ENCODE data around the gene F2. TPM values are rescaled to one million over a fixed set of nuclear protein-coding genes. Genes with fewer than 3 reads are reported as not detected.

Gene F2
- total and polyA plus RNA-seq, 2 donors (not counting 1 experiment from before 2014, with no cell fraction given), result not detected

DNA sequence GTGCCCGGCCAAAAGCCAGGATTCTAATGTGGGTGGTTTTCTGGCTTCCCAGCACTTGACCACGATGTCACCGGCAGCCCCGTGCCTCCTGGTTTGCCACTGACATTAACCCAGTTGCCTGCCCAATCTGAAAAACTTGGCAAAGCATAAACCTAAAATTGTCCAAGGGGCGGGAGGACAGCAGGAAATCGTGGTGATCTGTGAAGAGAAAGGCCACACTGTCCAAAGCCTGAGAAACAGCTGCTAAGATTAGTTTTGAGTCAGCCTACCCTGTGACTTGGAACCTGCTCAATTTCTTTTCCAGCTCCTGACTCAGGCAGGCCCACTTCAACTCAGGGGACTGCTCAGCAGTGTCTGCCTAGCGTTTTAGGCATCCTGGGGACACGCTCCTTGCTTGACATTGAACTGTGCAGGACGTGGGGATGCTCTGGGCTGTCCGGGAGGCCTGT, 8.2 kb upstream of the F2 start:
- DNase-seq, result no peak
- WGBS (ENCODE audit: insufficient coverage), result 95% methylated on average over 8 of the region's 10 CpGs
- no peak overlapping the region for H3K4me2 ChIP-seq (replicated peaks; ENCODE audit: low read depth, low read length, poor library complexity, severe bottlenecking)
- peaks cover 1 to 19% of the 10 kb centered on the region in 2 experiments for H3K36me3 ChIP-seq (replicated peaks in 1 of 2; ENCODE audit: control extremely low read depth in 1 of 2, control insufficient read depth in 1 of 2, extremely low read depth in 1 of 2, insufficient read depth in 2 of 2, low read length in 1 of 2)
- H3K9ac ChIP-seq (ENCODE audit: low read length), result no peak overlapping the region
- ChIA-PET POLR2A (no interaction called here), CTCF (no interaction called here)
- H3K4me1 ChIP-seq (ENCODE audit: control insufficient read depth in 2 of 2, insufficient read depth in 2 of 2, low read length in 2 of 2), result no peaks in the 10 kb centered on the region
- Mint-ChIP-seq H3K9me3 (ENCODE audit: insufficient read depth) (no peaks in the 10 kb centered on the region), H3K27ac (no peak overlapping the region), H3K4me3 (no peak overlapping the region), H3K4me1 (no peaks in the 10 kb centered on the region), H3K27me3 (no peaks in the 10 kb centered on the region)
- H3K27ac ChIP-seq (ENCODE audit: low read length in 2 of 2), result no peak overlapping the region
- no peak for ATAC-seq (ENCODE audit: low read depth)
- H3K4me3 ChIP-seq (ENCODE audit: control extremely low read depth in 1 of 5, extremely low read depth in 1 of 5, insufficient read depth in 1 of 5, low read depth in 2 of 5, low read length in 4 of 5), result no peak overlapping the region
- no peak overlapping the region for H2AFZ ChIP-seq (ENCODE audit: insufficient read depth, low read depth, low read length, poor library complexity, severe bottlenecking)
- TF ChIP-seq, protein P1, sequence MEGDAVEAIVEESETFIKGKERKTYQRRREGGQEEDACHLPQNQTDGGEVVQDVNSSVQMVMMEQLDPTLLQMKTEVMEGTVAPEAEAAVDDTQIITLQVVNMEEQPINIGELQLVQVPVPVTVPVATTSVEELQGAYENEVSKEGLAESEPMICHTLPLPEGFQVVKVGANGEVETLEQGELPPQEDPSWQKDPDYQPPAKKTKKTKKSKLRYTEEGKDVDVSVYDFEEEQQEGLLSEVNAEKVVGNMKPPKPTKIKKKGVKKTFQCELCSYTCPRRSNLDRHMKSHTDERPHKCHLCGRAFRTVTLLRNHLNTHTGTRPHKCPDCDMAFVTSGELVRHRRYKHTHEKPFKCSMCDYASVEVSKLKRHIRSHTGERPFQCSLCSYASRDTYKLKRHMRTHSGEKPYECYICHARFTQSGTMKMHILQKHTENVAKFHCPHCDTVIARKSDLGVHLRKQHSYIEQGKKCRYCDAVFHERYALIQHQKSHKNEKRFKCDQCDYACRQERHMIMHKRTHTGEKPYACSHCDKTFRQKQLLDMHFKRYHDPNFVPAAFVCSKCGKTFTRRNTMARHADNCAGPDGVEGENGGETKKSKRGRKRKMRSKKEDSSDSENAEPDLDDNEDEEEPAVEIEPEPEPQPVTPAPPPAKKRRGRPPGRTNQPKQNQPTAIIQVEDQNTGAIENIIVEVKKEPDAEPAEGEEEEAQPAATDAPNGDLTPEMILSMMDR (IDR thresholded peaks at IDR 0.05), result no peak
- no peak for TF ChIP-seq EZH2 (IDR thresholded peaks at IDR 0.05; ENCODE audit: borderline replicate concordance, insufficient read depth, low read depth, low read length, poor library complexity, severe bottlenecking)
- intact Hi-C loops (cut with micrococcal nuclease), result no loop called here
- H4K20me1 ChIP-seq (ENCODE audit: control insufficient read depth, insufficient read depth, low read length, poor library complexity, severe bottlenecking), result no peaks in the 10 kb centered on the region
- peaks cover 3% of the 10 kb centered on the region for H3K79me2 ChIP-seq (ENCODE audit: control insufficient read depth, insufficient read depth, low read length)
- H3K9me3 ChIP-seq (ENCODE audit: control extremely low read depth in 1 of 3, control insufficient read depth in 2 of 3, insufficient read depth in 1 of 3, low read length in 2 of 3), result no peaks in the 10 kb centered on the region
- no peaks in the 10 kb centered on the region for H3K27me3 ChIP-seq (replicated peaks in 1 of 4; ENCODE audit: control extremely low read depth in 1 of 4, control insufficient read depth in 3 of 4, insufficient read depth in 4 of 4, low read length in 3 of 4)

DNA sequence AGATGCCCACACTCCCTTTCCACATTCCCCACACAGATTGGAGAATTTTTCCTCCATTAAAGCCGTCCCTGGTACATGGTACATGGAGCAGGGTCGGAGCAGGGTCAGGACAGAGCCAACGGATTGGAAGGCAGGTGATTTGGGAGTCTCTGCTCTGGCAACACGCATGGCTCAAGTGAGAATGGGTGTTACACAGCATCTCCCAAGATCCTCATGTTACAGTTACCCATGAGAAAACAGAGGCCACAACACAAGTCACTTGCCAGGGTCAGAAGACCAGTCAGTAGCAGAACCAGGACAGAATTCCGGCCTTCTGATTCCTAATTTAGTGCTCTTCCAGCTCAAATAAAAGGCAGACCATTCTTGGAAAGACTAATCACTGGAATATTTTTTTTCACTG, 7.7 kb upstream of the F2 start:
- Histone ChIP-seq H3K27me3 (replicated peaks in 1 of 4; ENCODE audit: control extremely low read depth in 1 of 4, control insufficient read depth in 3 of 4, insufficient read depth in 4 of 4, low read length in 3 of 4) (no peaks in the 10 kb centered on the region), H3K27ac (ENCODE audit: low read length in 2 of 2) (no peak overlapping the region), H3K4me2 (replicated peaks; ENCODE audit: low read depth, low read length, poor library complexity, severe bottlenecking) (no peak overlapping the region), H3K36me3 (replicated peaks in 1 of 2; ENCODE audit: control extremely low read depth in 1 of 2, control insufficient read depth in 1 of 2, extremely low read depth in 1 of 2, insufficient read depth in 2 of 2, low read length in 1 of 2) (peaks cover 1 to 16% of the 10 kb centered on the region in 2 experiments), H3K9me3 (ENCODE audit: control extremely low read depth in 1 of 3, control insufficient read depth in 2 of 3, insufficient read depth in 1 of 3, low read length in 2 of 3) (no peaks in the 10 kb centered on the region), H3K4me3 (ENCODE audit: control extremely low read depth in 1 of 5, extremely low read depth in 1 of 5, insufficient read depth in 1 of 5, low read depth in 2 of 5, low read length in 4 of 5) (no peak overlapping the region), H2AFZ (ENCODE audit: insufficient read depth, low read depth, low read length, poor library complexity, severe bottlenecking) (no peak overlapping the region), H4K20me1 (ENCODE audit: control insufficient read depth, insufficient read depth, low read length, poor library complexity, severe bottlenecking) (no peaks in the 10 kb centered on the region), H3K79me2 (ENCODE audit: control insufficient read depth, insufficient read depth, low read length) (no peaks in the 10 kb centered on the region), H3K9ac (ENCODE audit: low read length) (no peak overlapping the region), H3K4me1 (ENCODE audit: control insufficient read depth in 2 of 2, insufficient read depth in 2 of 2, low read length in 2 of 2) (no peaks in the 10 kb centered on the region)
- H3K9me3 Mint-ChIP-seq (ENCODE audit: insufficient read depth), result no peaks in the 10 kb centered on the region
- no peak overlapping the region for H3K27ac Mint-ChIP-seq
- no peak for ATAC-seq (ENCODE audit: low read depth)
- no peak overlapping the region for H3K4me3 Mint-ChIP-seq
- no peaks in the 10 kb centered on the region for H3K27me3 Mint-ChIP-seq
- ChIA-PET CTCF (no interaction called here), POLR2A (no interaction called here)
- TF ChIP-seq, protein P1 (IDR thresholded peaks at IDR 0.05), result no peak
- no peak for TF ChIP-seq EZH2 (IDR thresholded peaks at IDR 0.05; ENCODE audit: borderline replicate concordance, insufficient read depth, low read depth, low read length, poor library complexity, severe bottlenecking)
- DNase-seq, result no peak
- H3K4me1 Mint-ChIP-seq, result no peaks in the 10 kb centered on the region
- intact Hi-C loops (cut with micrococcal nuclease), result no loop called here
- whole genome bisulfite sequencing (ENCODE audit: insufficient coverage), result 100% methylated on average over 1 of the region's 5 CpGs

Measured in B cell (primary cell).